K562 (cell line): ENCODE data around the gene ZNF18.

ENCODE experiments used
- ATF2 ChIP-seq: sonication (generic); formaldehyde crosslinking; IDR thresholded peaks from 2 replicates; pipeline ENCODE4 v1.8.1; 2022; ENCODE audit warnings: missing genetic modification reagents
- ATF3 ChIP-seq, 2 experiments: fragments of 450-650 bp in 1 of 2; sonication (generic) in 1 of 2; formaldehyde crosslinking in 1 of 2; IDR thresholded peaks in 1 of 2; conservative IDR thresholded peaks in 1 of 2; 2 replicates each; pipeline versions ENCODE4 v1.6.1 to v1.8.1; 2016 to 2023; ENCODE audit warnings: mild to moderate bottlenecking in 2 of 2, moderate library complexity in 2 of 2, inconsistent platforms in 1 of 2, missing genetic modification reagents in 1 of 2
- CREB1 ChIP-seq, 2 experiments: sonication (generic) in 1 of 2; formaldehyde crosslinking in 1 of 2; IDR thresholded peaks; 2 replicates each; pipeline versions ENCODE4 v1.6.1 to v1.8.0; 2012 to 2022; ENCODE audit warnings: inconsistent platforms in 1 of 2, mild to moderate bottlenecking in 1 of 2, missing genetic modification reagents in 1 of 2, moderate library complexity in 1 of 2
- CTCF ChIP-seq, 3 experiments: IDR thresholded peaks in 2 of 3; conservative IDR thresholded peaks in 1 of 3; 2 replicates each; pipeline ENCODE4 v1.5.1; 2011 to 2012; ENCODE audit warnings: low read length in 3 of 3, mild to moderate bottlenecking in 3 of 3, control low read depth in 2 of 3, improper control_type of control experiment in 1 of 3, inconsistent platforms in 1 of 3, low read depth in 1 of 3, mixed read lengths in 1 of 3, moderate library complexity in 1 of 3; ENCODE audit not compliant: insufficient read depth in 2 of 3
- EP300 ChIP-seq: IDR thresholded peaks from 2 replicates; pipeline ENCODE4 v1.6.1; 2012; ENCODE audit warnings: low read length, improper control_type of control experiment
- IRF2 ChIP-seq: sonication (generic); formaldehyde crosslinking; IDR thresholded peaks from 2 replicates; pipeline ENCODE4 v1.8.1; 2022; ENCODE audit warnings: mild to moderate bottlenecking, missing genetic modification reagents
- MYNN ChIP-seq, 2 experiments: sonication (generic); formaldehyde crosslinking in 1 of 2; IDR thresholded peaks; 2 replicates each; pipeline versions ENCODE4 v1.5.0 to v1.6.1; 2016 to 2020; ENCODE audit warnings: antibody characterized with exemption in 1 of 2, missing genetic modification reagents in 1 of 2
- NR3C1 ChIP-seq: sonication (generic); formaldehyde crosslinking; IDR thresholded peaks from 2 replicates; pipeline ENCODE4 v1.8.1; 2022; ENCODE audit warnings: missing genetic modification reagents
- NR4A1 ChIP-seq, 2 experiments: fragments of 250-450 bp in 1 of 2; fragments of 450-650 bp in 1 of 2; sonication (Bioruptor Pico) in 1 of 2; IDR thresholded peaks; 2 replicates each; pipeline versions ENCODE4 v1.4.0 to v1.6.1; 2016 to 2020; ENCODE audit warnings: mild to moderate bottlenecking in 2 of 2, missing compliant biosample characterization in 1 of 2, missing genetic modification characterization in 1 of 2, moderate library complexity in 1 of 2
- SMC3 ChIP-seq: conservative IDR thresholded peaks from 2 replicates; pipeline ENCODE4 v1.6.1; 2011; ENCODE audit warnings: low read depth, low read length, improper control_type of control experiment; ENCODE audit not compliant: insufficient read depth
- TAF1 ChIP-seq: IDR thresholded peaks from 2 replicates; pipeline ENCODE4 v1.6.1; 2011; ENCODE audit warnings: mild to moderate bottlenecking, low read length, moderate library complexity; ENCODE audit not compliant: insufficient read depth, control insufficient read depth, severe bottlenecking; ENCODE audit errors: extremely low read depth

- TF ChIP-seq NR4A1 (CRISPR knock-in tag; IDR thresholded peaks at IDR 0.05) (no peak), NR4A1 (tag; IDR thresholded peaks at IDR 0.05) (no peak), MYNN (IDR thresholded peaks at IDR 0.05) (no peak), MYNN (CRISPR knock-in tag; IDR thresholded peaks at IDR 0.05) (no peak), ATF3 (IDR thresholded peaks at IDR 0.05) (no peak), ATF3 (CRISPR knock-in tag; conservative IDR thresholded peaks at IDR 0.05) (no peak), EP300 (no peak), CREB1 (IDR thresholded peaks at IDR 0.05) (no peak), CREB1 (CRISPR knock-in tag; IDR thresholded peaks at IDR 0.05) (no peak), NR3C1 (CRISPR knock-in tag) (no peak), CTCF (IDR thresholded peaks at IDR 0.05 in 2 of 3, conservative IDR thresholded peaks at IDR 0.05 in 1 of 3; ENCODE audit: insufficient read depth in 2 of 3, low read depth in 1 of 3, low read length in 3 of 3) (no peak), ATF2 (CRISPR knock-in tag) (no peak), IRF2 (CRISPR knock-in tag) (no peak), SMC3 (no peak), TAF1 (no peak)
These were observed 10.2 kb upstream of the ZNF18 start for GRCh38 chr17:12007466-12007865.
